ENCODE results near the gene DLG5.

DLG5 gene

GRCh38 chr10:77817541-77817940 is 109.0 kb downstream of the DLG5 start:
- DNase-seq, result no peak

- DNase-seq, result no peak
Measured at GRCh38 chr10:77816311-77816710, 110.2 kb downstream of the DLG5 start.

GRCh38 chr10:77812741-77813140 is 113.8 kb downstream of the DLG5 start:
- no peak for DNase-seq

- DNase-seq, result no peak
Measured at GRCh38 chr10:77811831-77812430, 114.6 kb downstream of the DLG5 start.

- DNase-seq, result no peak
Measured at GRCh38 chr10:77810446-77811335, 115.9 kb downstream of the DLG5 start.

GRCh38 chr10:77809336-77809735 is 117.2 kb downstream of the DLG5 start:
- no peak for DNase-seq

- DNase-seq, result no peak
Measured at GRCh38 chr10:77807706-77808105, 118.8 kb downstream of the DLG5 start.

GRCh38 chr10:77806511-77807157 is 119.9 kb downstream of the DLG5 start:
- no peak for DNase-seq

GRCh38 chr10:77805676-77806075 is 120.9 kb downstream of the DLG5 start:
- DNase-seq, result no peak

GRCh38 chr10:77804371-77804770 is 122.2 kb downstream of the DLG5 start:
- no peak for DNase-seq

GRCh38 chr10:77801474-77802161 is 124.9 kb downstream of the DLG5 start:
- DNase-seq, result no peak

- DNase-seq, result no peak
Measured at GRCh38 chr10:77800738-77801266, 125.8 kb downstream of the DLG5 start.

GRCh38 chr10:77800320-77800719 is 126.2 kb downstream of the DLG5 start:
- DNase-seq, result no peak

- DNase-seq, result no peak
Measured at GRCh38 chr10:77799352-77799751, 127.2 kb downstream of the DLG5 start.

- no peak for DNase-seq
Measured at GRCh38 chr10:77798940-77799339, 127.6 kb downstream of the DLG5 start.

- no peak for DNase-seq
Measured at GRCh38 chr10:77796311-77796915, 130.1 kb downstream of the DLG5 start.

GRCh38 chr10:77795426-77796055 is 131.0 kb downstream of the DLG5 start:
- DNase-seq, result no peak

GRCh38 chr10:77794256-77795142 is 132.1 kb downstream of the DLG5 start:
- no peak for DNase-seq

GRCh38 chr10:77793831-77794230 is 132.7 kb downstream of the DLG5 start:
- DNase-seq, result no peak

GRCh38 chr10:77792155-77792554 is 134.4 kb downstream of the DLG5 start:
- no peak for DNase-seq

GRCh38 chr10:77791506-77791905 is 135.0 kb downstream of the DLG5 start:
- no peak for DNase-seq
